Stimulated activated naive CD8-positive, alpha-beta T cell treated with anti-CD3 and anti-CD28 coated beads, Interleukin-15, amount 100 ng/mL, for 72 hours (primary cell): Measurements from ENCODE around the gene NBL1.

Experiments
- ATAC-seq: fragments of 150-1000 bp; cut with Tn5 transposase; 2 replicates; pipeline ENCODE4 v1.10.0; 2021; ENCODE audit warnings: mild to moderate bottlenecking, moderate library complexity
- DNase-seq, 2 donors: peaks; one replicate each; pipeline ENCODE4 v3.0.0; 2021 to 2022
- H3K27ac Mint-ChIP-seq, 2 donors: one replicate each; pipeline ENCODE4 v1.8.0; 2022; ENCODE audit warnings: mild to moderate bottlenecking in 2 of 2, mixed read lengths in 2 of 2, moderate library complexity in 2 of 2
- H3K27me3 Mint-ChIP-seq: one replicate; pipeline ENCODE4 v1.8.0; 2022; ENCODE audit warnings: mixed read lengths
- H3K4me1 Mint-ChIP-seq: one replicate; pipeline ENCODE4 v1.8.0; 2022; ENCODE audit warnings: mild to moderate bottlenecking, mixed read lengths
- H3K4me3 Mint-ChIP-seq, 2 donors: one replicate each; pipeline ENCODE4 v1.8.0; 2022; ENCODE audit warnings: mild to moderate bottlenecking in 2 of 2, mixed read lengths in 2 of 2, moderate library complexity in 1 of 2
- H3K9me3 Mint-ChIP-seq, 2 donors: one replicate each; pipeline ENCODE4 v1.8.0; 2022; ENCODE audit warnings: mixed read lengths in 2 of 2

The NBL1 gene, protein sequence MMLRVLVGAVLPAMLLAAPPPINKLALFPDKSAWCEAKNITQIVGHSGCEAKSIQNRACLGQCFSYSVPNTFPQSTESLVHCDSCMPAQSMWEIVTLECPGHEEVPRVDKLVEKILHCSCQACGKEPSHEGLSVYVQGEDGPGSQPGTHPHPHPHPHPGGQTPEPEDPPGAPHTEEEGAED

GRCh38 chr1:19643602-19644394 is at the start of gene NBL1:
Gene NBL1, plus strand, starts transcription at chr1:19644311. Its CDS starts 10,720 bp downstream, at chr1:19655031.
- ATAC-seq (peak; percentile 91), DNase-seq (peak; percentile 78 to 79)
- peaks cover 45% of the 10 kb centered on the region for H3K4me1 Mint-ChIP-seq
- peak within 1 kb of the TSS; percentile 91 for H3K27ac Mint-ChIP-seq
- peak within 1 kb of the TSS; percentile 94 to 95 for H3K4me3 Mint-ChIP-seq
- H3K27me3 Mint-ChIP-seq: peaks cover 13% of the 10 kb centered on the region
- H3K9me3 Mint-ChIP-seq: no peaks in the 10 kb centered on the region

- peaks cover 43% of the 10 kb centered on the region for H3K4me1 Mint-ChIP-seq
- ATAC-seq (no peak), DNase-seq (no peak)
- H3K27me3 Mint-ChIP-seq: no peaks in the 10 kb centered on the region
- peaks cover 0 to 9% of the 10 kb centered on the region in 2 donors for H3K9me3 Mint-ChIP-seq
- H3K4me3 Mint-ChIP-seq: peak overlapping the region; percentile 92 to 94
- peak overlapping the region; percentile 99 to 100 for H3K27ac Mint-ChIP-seq
Observed at GRCh38 chr1:19596065-19596713, 47.9 kb upstream of the NBL1 start.

- ATAC-seq: peak; percentile 92
- peaks cover 49% of the 10 kb centered on the region for H3K4me1 Mint-ChIP-seq
- no peaks in the 10 kb centered on the region for H3K27me3 Mint-ChIP-seq
- H3K9me3 Mint-ChIP-seq: peaks cover 0 to 9% of the 10 kb centered on the region in 2 donors
- H3K4me3 Mint-ChIP-seq: peak overlapping the region; percentile 92 to 94
- DNase-seq: peak; percentile 98 to 100
- peak overlapping the region; percentile 99 to 100 for H3K27ac Mint-ChIP-seq
Observed at GRCh38 chr1:19596714-19597495, 47.2 kb upstream of the NBL1 start.

- peaks cover 0 to 9% of the 10 kb centered on the region in 2 donors for H3K9me3 Mint-ChIP-seq
- peaks cover 57% of the 10 kb centered on the region for H3K4me1 Mint-ChIP-seq
- DNase-seq (no peak), ATAC-seq (peak; percentile 33)
- H3K27ac Mint-ChIP-seq: peak overlapping the region; percentile 99 to 100
- H3K27me3 Mint-ChIP-seq: no peaks in the 10 kb centered on the region
- H3K4me3 Mint-ChIP-seq: peak overlapping the region; percentile 92 to 94
Observed at GRCh38 chr1:19597496-19598309, 46.4 kb upstream of the NBL1 start.

- peak overlapping the region; percentile 42 to 97 for H3K27ac Mint-ChIP-seq
- peaks cover 0 to 9% of the 10 kb centered on the region in 2 donors for H3K9me3 Mint-ChIP-seq
- no peak for DNase-seq
- H3K4me3 Mint-ChIP-seq: peak overlapping the region; percentile 67 to 82
- ATAC-seq: no peak
- no peaks in the 10 kb centered on the region for H3K27me3 Mint-ChIP-seq
- peaks cover 74% of the 10 kb centered on the region for H3K4me1 Mint-ChIP-seq
Observed at GRCh38 chr1:19599810-19600209, 44.3 kb upstream of the NBL1 start.

GRCh38 chr1:19602486-19602885 is 41.6 kb upstream of the NBL1 start:
- Mint-ChIP-seq H3K9me3 (peaks cover 0 to 7% of the 10 kb centered on the region in 2 donors), H3K4me1 (peaks cover 88% of the 10 kb centered on the region), H3K27me3 (no peaks in the 10 kb centered on the region), H3K4me3 (no peak overlapping the region), H3K27ac (no peak overlapping the region)
- DNase-seq (no peak), ATAC-seq (no peak)

DNA sequence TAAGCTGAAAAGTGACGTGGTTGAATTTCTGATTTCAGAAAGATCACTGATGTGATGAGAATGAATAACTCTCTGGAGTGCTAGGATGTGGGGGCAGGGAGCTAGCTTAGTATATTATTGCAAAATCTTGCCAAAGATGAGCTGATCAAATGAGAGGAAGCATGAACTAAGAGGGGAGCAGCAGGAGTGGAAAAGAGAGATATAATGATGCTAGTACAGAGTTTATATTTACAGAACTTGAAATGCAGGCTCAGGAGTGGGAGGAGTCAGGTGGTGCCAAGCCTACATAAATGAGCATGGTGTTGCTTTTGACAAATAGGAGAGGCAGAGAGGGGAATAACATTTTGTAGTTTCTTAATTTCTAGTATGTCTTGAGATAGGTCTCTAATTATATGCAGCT is 38.1 kb upstream of the NBL1 start:
- peak; percentile 45 for ATAC-seq
- Mint-ChIP-seq H3K27ac (peak overlapping the region; percentile 44 to 98), H3K9me3 (no peaks in the 10 kb centered on the region), H3K4me1 (peaks cover 72% of the 10 kb centered on the region), H3K4me3 (peak overlapping the region; percentile 15 to 71), H3K27me3 (no peaks in the 10 kb centered on the region)
- DNase-seq: no peak

DNA sequence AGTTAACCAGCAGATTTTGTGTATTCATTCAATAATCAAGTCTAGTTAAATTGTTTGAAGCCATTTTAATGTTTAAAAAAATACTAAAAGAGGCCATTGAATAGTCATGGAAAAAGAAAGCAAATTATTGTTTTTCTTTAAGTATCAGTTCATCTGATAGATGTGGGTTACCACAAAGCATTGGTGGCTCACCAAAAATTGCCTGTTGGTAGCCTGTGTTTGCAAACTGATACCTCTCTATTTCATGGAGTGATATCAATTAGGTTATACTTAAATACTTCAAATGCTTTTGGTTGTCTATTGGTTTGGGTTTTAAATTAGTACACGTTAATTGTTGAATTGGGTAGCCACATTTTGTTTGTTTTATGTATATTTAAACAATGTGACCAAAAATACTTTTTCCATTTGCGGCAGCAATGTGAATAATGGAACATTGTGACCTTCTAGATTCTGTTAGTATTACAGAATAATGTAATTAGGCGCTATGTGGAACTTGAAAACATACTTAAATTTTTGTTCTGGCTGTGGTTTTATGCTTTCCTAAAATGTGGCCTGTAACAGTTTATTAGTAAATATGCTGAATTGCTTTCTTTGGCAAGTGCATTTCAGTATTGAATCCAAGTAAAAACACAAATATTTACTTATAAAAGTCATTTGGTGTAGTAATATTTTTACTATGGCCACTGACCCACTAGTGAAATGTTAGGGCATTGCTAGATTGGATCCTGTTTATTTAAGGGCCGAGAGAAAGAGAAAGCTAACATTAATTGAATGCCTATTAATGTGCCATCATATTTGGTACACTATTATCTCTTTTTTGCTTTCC is 37.1 kb upstream of the NBL1 start:
- Mint-ChIP-seq H3K4me3 (peak overlapping the region; percentile 15 to 71), H3K27ac (peak overlapping the region; percentile 44 to 98), H3K9me3 (no peaks in the 10 kb centered on the region), H3K4me1 (peaks cover 65% of the 10 kb centered on the region), H3K27me3 (no peaks in the 10 kb centered on the region)
- ATAC-seq (peak; percentile 95), DNase-seq (peak; percentile 52 to 76)

DNA sequence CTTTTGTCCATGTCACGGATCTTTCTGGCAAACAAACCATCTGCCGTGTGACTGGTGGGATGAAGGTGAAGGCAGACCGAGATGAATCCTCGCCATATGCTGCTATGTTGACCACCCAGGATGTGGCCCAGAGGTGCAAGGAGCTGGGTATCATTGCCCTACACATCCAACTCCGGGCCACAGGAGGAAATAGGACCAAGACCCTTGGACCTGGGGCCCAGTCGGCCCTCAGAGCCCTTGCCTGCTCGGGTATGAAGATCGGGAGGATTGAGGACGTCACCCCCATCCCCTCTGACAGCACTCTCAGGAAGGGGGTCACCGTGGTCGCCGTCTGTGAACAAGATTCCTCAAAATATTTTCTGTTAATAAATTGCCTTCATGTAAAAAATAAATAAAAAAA is 35.9 kb upstream of the NBL1 start:
- ATAC-seq (no peak), DNase-seq (no peak)
- Mint-ChIP-seq H3K27me3 (no peaks in the 10 kb centered on the region), H3K27ac (no peak overlapping the region), H3K4me1 (peaks cover 62% of the 10 kb centered on the region), H3K4me3 (no peak overlapping the region), H3K9me3 (no peaks in the 10 kb centered on the region)

- peaks cover 53% of the 10 kb centered on the region for H3K4me1 Mint-ChIP-seq
- H3K9me3 Mint-ChIP-seq: no peaks in the 10 kb centered on the region
- no peak for ATAC-seq
- no peak overlapping the region for H3K4me3 Mint-ChIP-seq
- no peaks in the 10 kb centered on the region for H3K27me3 Mint-ChIP-seq
- no peak for DNase-seq
- no peak overlapping the region for H3K27ac Mint-ChIP-seq
Observed at GRCh38 chr1:19610282-19610981, 33.7 kb upstream of the NBL1 start.

GRCh38 chr1:19612530-19612929 is 31.6 kb upstream of the NBL1 start:
- Mint-ChIP-seq H3K4me1 (peaks cover 45% of the 10 kb centered on the region), H3K27ac (no peak overlapping the region), H3K9me3 (no peaks in the 10 kb centered on the region), H3K4me3 (no peak overlapping the region), H3K27me3 (no peaks in the 10 kb centered on the region)
- ATAC-seq (no peak), DNase-seq (no peak)

GRCh38 chr1:19613171-19613703 is 30.9 kb upstream of the NBL1 start:
- no peak for ATAC-seq
- Mint-ChIP-seq H3K4me1 (peaks cover 38% of the 10 kb centered on the region), H3K4me3 (no peak overlapping the region), H3K27me3 (no peaks in the 10 kb centered on the region), H3K27ac (no peak overlapping the region), H3K9me3 (no peaks in the 10 kb centered on the region)
- no peak for DNase-seq

DNA sequence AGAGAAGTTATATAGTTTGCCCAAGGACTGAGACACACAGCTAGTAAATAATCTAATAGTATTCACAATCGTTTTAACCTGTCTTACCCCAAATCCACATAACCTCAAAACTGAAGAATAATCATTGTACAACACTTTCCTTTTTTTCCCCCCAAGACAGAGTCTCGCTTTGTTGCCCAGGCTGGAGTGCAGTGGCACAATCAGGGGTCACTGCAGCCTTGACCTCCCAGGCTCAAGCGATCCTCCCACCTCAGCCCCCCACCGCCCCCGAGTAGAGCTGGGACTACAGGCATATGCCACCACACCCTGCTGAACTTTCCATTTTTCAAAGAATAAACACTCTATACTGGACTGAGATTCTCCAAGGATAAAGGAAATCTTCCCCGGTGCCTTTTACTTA is 28.7 kb upstream of the NBL1 start:
- Mint-ChIP-seq H3K4me3 (no peak overlapping the region), H3K27ac (no peak overlapping the region)
- ATAC-seq: no peak

More for the DNA sequence above, 28.7 kb upstream of the NBL1 start:
- Mint-ChIP-seq H3K9me3 (no peaks in the 10 kb centered on the region), H3K4me1 (peaks cover 31% of the 10 kb centered on the region), H3K27me3 (no peaks in the 10 kb centered on the region)
- no peak for DNase-seq
